HL-60 (cell line): ENCODE measurements around the gene EEA1.

Source experiments
- DNase-seq, 2 experiments: peaks; one replicate each; pipeline ENCODE4 v3.0.0-alpha.2; 2010 to 2020; ENCODE audit warnings: low read depth in 1 of 2, low spot score in 1 of 2
- H3K27ac ChIP-seq: fragments of 250-450 bp; sonication (Bioruptor Pico); replicated peaks from 2 replicates; pipeline ENCODE4 v1.5.1; 2020; ENCODE audit warnings: mild to moderate bottlenecking, moderate library complexity
- H3K27me3 ChIP-seq: fragments of 250-450 bp; sonication (Bioruptor Pico); 2 replicates; pipeline ENCODE4 v1.5.1; 2021; ENCODE audit warnings: mild to moderate bottlenecking, moderate library complexity; ENCODE audit not compliant: insufficient read depth, poor library complexity, severe bottlenecking
- H3K4me3 ChIP-seq: replicated peaks from 2 replicates; pipeline ENCODE4 v1.5.1; 2011; ENCODE audit warnings: mild to moderate bottlenecking, control low read depth, low read length; ENCODE audit not compliant: insufficient read depth
- CTCF ChIP-seq: IDR thresholded peaks from one replicate; pipeline ENCODE4 v1.5.1; 2011; ENCODE audit warnings: low read length, control low read depth, inconsistent platforms; ENCODE audit not compliant: insufficient read depth
- GABPA ChIP-seq: IDR thresholded peaks from 2 replicates; pipeline ENCODE4 v1.6.1; 2012; ENCODE audit warnings: low read depth
- POLR2AphosphoS5 ChIP-seq: IDR thresholded peaks from 2 replicates; pipeline ENCODE4 v1.6.1; 2012; ENCODE audit warnings: low read depth
- REST ChIP-seq: IDR thresholded peaks from 2 replicates; pipeline ENCODE4 v1.6.1; 2012; ENCODE audit warnings: low read depth; ENCODE audit not compliant: insufficient replicate concordance
- SPI1 ChIP-seq: IDR thresholded peaks from 2 replicates; pipeline ENCODE4 v1.6.1; 2012; ENCODE audit warnings: low read depth, mild to moderate bottlenecking, borderline replicate concordance

Gene EEA1

GRCh38 chr12:92745856-92746550 is 183.1 kb downstream of the EEA1 start:
- DNase-seq: no peak
- Histone ChIP-seq H3K27me3 (no peaks in the 10 kb centered on the region), H3K27ac (no peak overlapping the region), H3K4me3 (no peak overlapping the region)
- TF ChIP-seq POLR2AphosphoS5: no peak
- TF ChIP-seq GABPA: no peak
- TF ChIP-seq SPI1: no peak

DNA sequence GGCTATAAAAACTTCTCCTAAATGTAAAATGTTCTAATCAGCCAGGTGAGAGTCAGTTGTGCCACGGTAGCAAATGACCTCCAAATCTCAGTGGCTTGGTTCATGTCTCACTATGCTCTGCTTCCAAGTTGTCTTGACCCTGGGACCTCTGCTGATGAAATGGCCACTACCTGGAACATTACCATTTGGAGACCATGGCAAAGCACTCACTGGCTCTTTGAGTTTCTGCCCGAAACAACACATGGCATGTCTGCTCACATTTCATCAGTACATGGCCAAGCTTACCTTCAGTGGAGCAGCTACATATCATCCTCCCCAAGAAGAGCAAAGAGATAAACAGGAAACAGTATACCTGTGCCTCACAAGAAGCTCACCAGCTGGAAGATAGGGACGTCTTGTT is 186.1 kb downstream of the EEA1 start:
- no peak overlapping the region for H3K4me3 ChIP-seq
- DNase-seq: no peak
- H3K27me3 ChIP-seq: no peaks in the 10 kb centered on the region
- no peak overlapping the region for H3K27ac ChIP-seq
- TF ChIP-seq REST: no peak

DNA sequence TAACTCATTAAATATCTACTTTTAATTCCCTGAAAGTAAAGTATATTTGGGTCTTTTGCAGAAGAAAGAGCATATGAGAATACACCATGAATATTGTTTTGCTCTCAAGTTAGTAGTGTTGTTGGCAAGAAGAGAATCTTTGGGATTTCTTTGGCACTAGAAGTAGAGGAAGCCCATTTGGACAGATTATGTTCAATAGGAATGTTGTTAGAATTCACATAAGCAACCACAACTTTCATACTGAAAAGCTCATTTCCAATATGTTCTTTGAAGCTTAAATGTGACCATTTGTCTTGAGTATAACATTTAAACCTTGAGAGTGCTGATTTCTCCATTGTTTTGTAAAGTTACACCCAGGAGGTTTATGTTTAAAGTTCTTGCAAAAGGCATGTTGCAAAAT is 188.7 kb downstream of the EEA1 start:
- TF ChIP-seq REST (no peak), GABPA (no peak), CTCF (no peak), POLR2AphosphoS5 (no peak), SPI1 (no peak)
- Histone ChIP-seq H3K27me3 (no peaks in the 10 kb centered on the region), H3K27ac (no peak overlapping the region), H3K4me3 (no peak overlapping the region)
- DNase-seq: no peak

DNA sequence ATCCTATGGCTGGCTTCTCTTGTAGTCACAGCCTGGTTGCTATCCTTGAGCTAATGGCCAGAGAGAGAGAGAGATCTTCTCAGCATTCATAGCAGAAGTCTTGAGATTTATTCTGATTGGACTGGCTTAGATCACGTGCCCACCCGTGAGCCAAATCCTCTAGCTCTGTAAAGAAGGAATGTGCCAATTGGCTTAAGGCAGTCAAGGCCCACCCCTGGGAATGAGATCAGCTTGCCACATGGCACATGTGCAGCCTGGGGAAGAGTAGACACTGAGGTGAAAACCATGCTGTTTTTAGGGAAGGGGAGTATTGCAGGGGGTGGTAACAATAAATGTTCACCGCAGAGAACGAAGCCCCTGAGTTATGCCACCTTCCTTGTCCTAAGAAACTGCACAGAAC is 190.0 kb downstream of the EEA1 start:
- TF ChIP-seq CTCF (no peak), SPI1 (no peak), POLR2AphosphoS5 (no peak)

More for the DNA sequence above, 190.0 kb downstream of the EEA1 start:
- DNase-seq: no peak
- Histone ChIP-seq H3K27ac (no peak overlapping the region), H3K27me3 (no peaks in the 10 kb centered on the region), H3K4me3 (no peak overlapping the region)
